ENCODE measurements around the gene SHKBP1.

Gene SHKBP1

DNA sequence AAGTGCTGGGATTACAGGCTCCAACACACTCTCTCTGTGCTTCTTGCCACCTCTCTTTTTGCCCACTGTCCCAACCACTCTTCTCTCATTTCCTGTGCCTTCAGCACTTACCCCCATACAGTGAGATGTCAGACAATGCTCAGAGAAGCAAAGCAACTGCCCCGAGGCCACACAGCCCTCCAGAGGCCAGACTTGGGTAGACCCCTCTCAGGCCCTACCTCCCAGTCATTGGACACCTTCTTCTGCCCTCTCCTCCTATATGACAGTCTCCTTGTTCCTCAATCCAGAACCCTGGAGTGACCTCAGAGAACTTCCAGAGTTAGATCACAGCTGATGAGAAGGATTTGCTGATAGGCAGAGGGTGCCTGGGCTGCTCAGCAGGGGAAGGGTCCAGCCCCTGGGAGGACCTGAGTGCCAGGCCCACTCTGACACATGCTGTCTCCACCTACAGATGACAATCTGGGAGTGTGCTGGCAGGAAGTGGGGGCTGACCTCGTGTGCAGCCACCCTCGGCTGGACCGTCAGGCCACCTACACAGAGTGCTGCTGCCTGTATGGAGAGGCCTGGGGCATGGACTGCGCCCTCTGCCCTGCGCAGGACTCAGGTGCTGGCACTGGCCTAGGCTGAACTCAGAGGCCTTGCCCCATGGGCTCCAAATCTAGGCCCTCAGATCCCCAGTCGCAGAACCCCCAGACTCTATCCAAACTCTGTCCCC, 48.9 kb downstream of the SHKBP1 start:
- TF ChIP-seq CSDC2 (CRISPR knock-in tag; IDR thresholded peaks at IDR 0.05) = no peak
- TF ChIP-seq, protein P1, sequence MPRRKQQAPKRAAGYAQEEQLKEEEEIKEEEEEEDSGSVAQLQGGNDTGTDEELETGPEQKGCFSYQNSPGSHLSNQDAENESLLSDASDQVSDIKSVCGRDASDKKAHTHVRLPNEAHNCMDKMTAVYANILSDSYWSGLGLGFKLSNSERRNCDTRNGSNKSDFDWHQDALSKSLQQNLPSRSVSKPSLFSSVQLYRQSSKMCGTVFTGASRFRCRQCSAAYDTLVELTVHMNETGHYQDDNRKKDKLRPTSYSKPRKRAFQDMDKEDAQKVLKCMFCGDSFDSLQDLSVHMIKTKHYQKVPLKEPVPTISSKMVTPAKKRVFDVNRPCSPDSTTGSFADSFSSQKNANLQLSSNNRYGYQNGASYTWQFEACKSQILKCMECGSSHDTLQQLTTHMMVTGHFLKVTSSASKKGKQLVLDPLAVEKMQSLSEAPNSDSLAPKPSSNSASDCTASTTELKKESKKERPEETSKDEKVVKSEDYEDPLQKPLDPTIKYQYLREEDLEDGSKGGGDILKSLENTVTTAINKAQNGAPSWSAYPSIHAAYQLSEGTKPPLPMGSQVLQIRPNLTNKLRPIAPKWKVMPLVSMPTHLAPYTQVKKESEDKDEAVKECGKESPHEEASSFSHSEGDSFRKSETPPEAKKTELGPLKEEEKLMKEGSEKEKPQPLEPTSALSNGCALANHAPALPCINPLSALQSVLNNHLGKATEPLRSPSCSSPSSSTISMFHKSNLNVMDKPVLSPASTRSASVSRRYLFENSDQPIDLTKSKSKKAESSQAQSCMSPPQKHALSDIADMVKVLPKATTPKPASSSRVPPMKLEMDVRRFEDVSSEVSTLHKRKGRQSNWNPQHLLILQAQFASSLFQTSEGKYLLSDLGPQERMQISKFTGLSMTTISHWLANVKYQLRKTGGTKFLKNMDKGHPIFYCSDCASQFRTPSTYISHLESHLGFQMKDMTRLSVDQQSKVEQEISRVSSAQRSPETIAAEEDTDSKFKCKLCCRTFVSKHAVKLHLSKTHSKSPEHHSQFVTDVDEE (CRISPR knock-in tag; IDR thresholded peaks at IDR 0.05) = no peak
- no peak for TF ChIP-seq ISL1 (CRISPR knock-in tag; IDR thresholded peaks at IDR 0.05)
- TF ChIP-seq, protein P2, sequence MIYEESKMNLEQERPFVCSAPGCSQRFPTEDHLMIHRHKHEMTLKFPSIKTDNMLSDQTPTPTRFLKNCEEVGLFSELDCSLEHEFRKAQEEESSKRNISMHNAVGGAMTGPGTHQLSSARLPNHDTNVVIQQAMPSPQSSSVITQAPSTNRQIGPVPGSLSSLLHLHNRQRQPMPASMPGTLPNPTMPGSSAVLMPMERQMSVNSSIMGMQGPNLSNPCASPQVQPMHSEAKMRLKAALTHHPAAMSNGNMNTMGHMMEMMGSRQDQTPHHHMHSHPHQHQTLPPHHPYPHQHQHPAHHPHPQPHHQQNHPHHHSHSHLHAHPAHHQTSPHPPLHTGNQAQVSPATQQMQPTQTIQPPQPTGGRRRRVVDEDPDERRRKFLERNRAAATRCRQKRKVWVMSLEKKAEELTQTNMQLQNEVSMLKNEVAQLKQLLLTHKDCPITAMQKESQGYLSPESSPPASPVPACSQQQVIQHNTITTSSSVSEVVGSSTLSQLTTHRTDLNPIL (CRISPR knock-in tag; IDR thresholded peaks at IDR 0.05; ENCODE audit: low read depth) = no peak
- TF ChIP-seq GLIS3 (CRISPR knock-in tag; IDR thresholded peaks at IDR 0.05) = no peak
- TF ChIP-seq TOX (CRISPR knock-in tag; IDR thresholded peaks at IDR 0.05; ENCODE audit: borderline replicate concordance) = no peak
- TF ChIP-seq ZNF565 (CRISPR knock-in tag; conservative IDR thresholded peaks at IDR 0.05; ENCODE audit: low read depth) = no peak
- ATAC-seq = no peak

DNA sequence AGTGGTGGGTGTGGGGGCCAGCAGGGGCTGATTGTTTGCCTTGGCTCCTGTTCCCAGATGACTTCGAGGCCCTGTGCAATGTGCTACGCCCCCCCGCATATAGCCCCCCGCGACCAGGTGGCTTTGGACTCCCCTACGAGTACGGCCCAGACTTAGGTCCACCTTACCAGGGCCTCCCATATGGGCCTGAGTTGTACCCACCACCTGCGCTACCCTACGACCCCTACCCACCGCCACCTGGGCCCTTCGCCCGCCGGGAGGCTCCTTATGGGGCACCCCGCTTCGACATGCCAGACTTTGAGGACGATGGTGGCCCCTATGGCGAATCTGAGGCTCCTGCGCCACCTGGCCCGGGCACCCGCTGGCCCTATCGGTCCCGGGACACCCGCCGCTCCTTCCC, 50.2 kb downstream of the SHKBP1 start:
- TF ChIP-seq, protein P1 (CRISPR knock-in tag; IDR thresholded peaks at IDR 0.05) = no peak
- TF ChIP-seq OSR1 (CRISPR knock-in tag; IDR thresholded peaks at IDR 0.05) = no peak
- no peak for TF ChIP-seq TCF4 (CRISPR knock-in tag; IDR thresholded peaks at IDR 0.05; ENCODE audit: borderline replicate concordance)
- no peak for TF ChIP-seq ZFP3 (CRISPR knock-in tag; IDR thresholded peaks at IDR 0.05)
- TF ChIP-seq ESRRG (CRISPR knock-in tag; IDR thresholded peaks at IDR 0.05) = no peak
- no peak for TF ChIP-seq ZNF565 (CRISPR knock-in tag; conservative IDR thresholded peaks at IDR 0.05; ENCODE audit: low read depth)
- no peak for TF ChIP-seq RARB (CRISPR knock-in tag; IDR thresholded peaks at IDR 0.05)
- TF ChIP-seq GLIS3 (CRISPR knock-in tag; IDR thresholded peaks at IDR 0.05) = no peak
- no peak for TF ChIP-seq ZNF70 (CRISPR knock-in tag; IDR thresholded peaks at IDR 0.05)
- TF ChIP-seq CSDC2 (CRISPR knock-in tag; IDR thresholded peaks at IDR 0.05) = no peak
- TF ChIP-seq ZFP30 (CRISPR knock-in tag; IDR thresholded peaks at IDR 0.05) = no peak
- no peak for TF ChIP-seq ZC3H10 (CRISPR knock-in tag; IDR thresholded peaks at IDR 0.05)
- no peak for TF ChIP-seq TOX (CRISPR knock-in tag; IDR thresholded peaks at IDR 0.05; ENCODE audit: borderline replicate concordance)
- TF ChIP-seq, protein P3, sequence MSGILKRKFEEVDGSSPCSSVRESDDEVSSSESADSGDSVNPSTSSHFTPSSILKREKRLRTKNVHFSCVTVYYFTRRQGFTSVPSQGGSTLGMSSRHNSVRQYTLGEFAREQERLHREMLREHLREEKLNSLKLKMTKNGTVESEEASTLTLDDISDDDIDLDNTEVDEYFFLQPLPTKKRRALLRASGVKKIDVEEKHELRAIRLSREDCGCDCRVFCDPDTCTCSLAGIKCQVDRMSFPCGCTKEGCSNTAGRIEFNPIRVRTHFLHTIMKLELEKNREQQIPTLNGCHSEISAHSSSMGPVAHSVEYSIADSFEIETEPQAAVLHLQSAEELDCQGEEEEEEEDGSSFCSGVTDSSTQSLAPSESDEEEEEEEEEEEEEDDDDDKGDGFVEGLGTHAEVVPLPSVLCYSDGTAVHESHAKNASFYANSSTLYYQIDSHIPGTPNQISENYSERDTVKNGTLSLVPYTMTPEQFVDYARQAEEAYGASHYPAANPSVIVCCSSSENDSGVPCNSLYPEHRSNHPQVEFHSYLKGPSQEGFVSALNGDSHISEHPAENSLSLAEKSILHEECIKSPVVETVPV (CRISPR knock-in tag; IDR thresholded peaks at IDR 0.05) = no peak
- no peak for TF ChIP-seq ISL1 (CRISPR knock-in tag; IDR thresholded peaks at IDR 0.05)
- TF ChIP-seq, protein P4, sequence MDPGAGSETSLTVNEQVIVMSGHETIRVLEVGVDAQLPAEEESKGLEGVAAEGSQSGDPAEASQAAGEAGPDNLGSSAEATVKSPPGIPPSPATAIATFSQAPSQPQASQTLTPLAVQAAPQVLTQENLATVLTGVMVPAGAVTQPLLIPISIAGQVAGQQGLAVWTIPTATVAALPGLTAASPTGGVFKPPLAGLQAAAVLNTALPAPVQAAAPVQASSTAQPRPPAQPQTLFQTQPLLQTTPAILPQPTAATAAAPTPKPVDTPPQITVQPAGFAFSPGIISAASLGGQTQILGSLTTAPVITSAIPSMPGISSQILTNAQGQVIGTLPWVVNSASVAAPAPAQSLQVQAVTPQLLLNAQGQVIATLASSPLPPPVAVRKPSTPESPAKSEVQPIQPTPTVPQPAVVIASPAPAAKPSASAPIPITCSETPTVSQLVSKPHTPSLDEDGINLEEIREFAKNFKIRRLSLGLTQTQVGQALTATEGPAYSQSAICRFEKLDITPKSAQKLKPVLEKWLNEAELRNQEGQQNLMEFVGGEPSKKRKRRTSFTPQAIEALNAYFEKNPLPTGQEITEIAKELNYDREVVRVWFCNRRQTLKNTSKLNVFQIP (CRISPR knock-in tag; IDR thresholded peaks at IDR 0.05; ENCODE audit: borderline replicate concordance, low read depth) = no peak
- TF ChIP-seq, protein P5, sequence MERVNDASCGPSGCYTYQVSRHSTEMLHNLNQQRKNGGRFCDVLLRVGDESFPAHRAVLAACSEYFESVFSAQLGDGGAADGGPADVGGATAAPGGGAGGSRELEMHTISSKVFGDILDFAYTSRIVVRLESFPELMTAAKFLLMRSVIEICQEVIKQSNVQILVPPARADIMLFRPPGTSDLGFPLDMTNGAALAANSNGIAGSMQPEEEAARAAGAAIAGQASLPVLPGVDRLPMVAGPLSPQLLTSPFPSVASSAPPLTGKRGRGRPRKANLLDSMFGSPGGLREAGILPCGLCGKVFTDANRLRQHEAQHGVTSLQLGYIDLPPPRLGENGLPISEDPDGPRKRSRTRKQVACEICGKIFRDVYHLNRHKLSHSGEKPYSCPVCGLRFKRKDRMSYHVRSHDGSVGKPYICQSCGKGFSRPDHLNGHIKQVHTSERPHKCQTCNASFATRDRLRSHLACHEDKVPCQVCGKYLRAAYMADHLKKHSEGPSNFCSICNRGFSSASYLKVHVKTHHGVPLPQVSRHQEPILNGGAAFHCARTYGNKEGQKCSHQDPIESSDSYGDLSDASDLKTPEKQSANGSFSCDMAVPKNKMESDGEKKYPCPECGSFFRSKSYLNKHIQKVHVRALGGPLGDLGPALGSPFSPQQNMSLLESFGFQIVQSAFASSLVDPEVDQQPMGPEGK (CRISPR knock-in tag; IDR thresholded peaks at IDR 0.05; ENCODE audit: borderline replicate concordance) = no peak
- no peak for ATAC-seq

Data from SK-N-SH treated with all-trans-retinoic acid at 6 μM for 48 hours (cell line).